B cell (primary cell): Measurements from ENCODE around the gene TOGARAM2.

Experiments
- CTCF ChIP-seq: fragments of 200-600 bp; IDR thresholded peaks from one replicate; pipeline ENCODE4 v1.8.0; 2022; ENCODE audit warnings: antibody characterized with exemption, mild to moderate bottlenecking
- EZH2 ChIP-seq: IDR thresholded peaks from 2 replicates; pipeline ENCODE4 v1.6.1; 2012; ENCODE audit warnings: borderline replicate concordance, low read depth, mild to moderate bottlenecking, moderate library complexity, low read length; ENCODE audit not compliant: insufficient read depth, poor library complexity, severe bottlenecking

- TF ChIP-seq CTCF (no peak), EZH2 (no peak)
These were observed 93.3 kb downstream of the TOGARAM2 start, which contains the start of gene PCARE for GRCh38 chr2:29074411-29074810.
